VCaP (cell line): ENCODE data around the gene ZNF625.

Experiments
- H3K27ac ChIP-seq: fragments of 450-650 bp; 2 replicates; pipeline ENCODE4 v1.5.1; 2017
- TF ChIP-seq, protein P1 (sequence below): fragments of 450-650 bp; conservative IDR thresholded peaks from 2 replicates; pipeline ENCODE4 v1.5.1; 2017; ENCODE audit warnings: mild to moderate bottlenecking, moderate library complexity

Gene ZNF625

DNA sequence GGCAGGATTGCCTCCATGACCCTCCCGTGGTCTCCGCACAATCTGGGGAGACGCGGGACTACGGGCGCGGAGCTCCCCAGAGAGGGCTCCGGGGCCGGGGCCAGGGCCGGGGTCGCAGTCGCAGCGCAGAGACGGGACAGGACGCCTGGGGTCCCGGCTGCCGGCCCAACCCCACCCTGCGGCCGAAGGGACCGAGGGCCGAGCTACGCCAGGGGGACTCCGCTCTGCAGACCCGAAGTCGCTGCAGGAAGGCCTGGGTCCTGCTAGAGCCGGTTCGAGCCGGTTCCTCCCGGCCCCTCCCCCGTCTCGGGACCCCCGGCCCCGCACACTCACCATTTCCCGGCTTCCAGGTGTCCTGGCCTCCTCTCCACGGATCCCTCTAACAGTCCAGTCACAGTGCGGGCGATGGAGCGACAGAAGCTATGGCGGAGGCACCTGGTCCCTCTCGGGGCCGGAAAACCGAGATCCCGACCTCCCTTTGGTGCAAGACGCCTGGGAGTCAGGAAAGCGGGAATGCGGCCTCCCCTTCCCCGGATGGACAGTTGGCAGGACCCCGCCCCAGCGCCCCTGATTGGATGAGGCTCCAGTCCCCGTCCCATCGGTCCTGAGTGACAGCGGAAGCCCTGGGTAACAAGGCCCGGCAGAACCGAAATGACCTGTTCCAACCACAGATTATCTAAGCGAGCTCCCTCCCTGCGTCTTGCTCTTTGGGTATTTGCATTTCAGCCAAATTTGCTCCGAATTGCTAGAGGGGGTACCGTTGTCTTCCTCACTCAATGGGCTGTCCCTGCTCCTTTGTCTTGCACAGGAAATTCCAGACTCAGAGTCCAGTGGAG, at the start of gene ZNF625:
Gene ZNF625 (minus strand): TSS at position 512 of the 836 bp plus-strand sequence. CDS start 176 bp downstream, at position 336.
- TF ChIP-seq, protein P1, sequence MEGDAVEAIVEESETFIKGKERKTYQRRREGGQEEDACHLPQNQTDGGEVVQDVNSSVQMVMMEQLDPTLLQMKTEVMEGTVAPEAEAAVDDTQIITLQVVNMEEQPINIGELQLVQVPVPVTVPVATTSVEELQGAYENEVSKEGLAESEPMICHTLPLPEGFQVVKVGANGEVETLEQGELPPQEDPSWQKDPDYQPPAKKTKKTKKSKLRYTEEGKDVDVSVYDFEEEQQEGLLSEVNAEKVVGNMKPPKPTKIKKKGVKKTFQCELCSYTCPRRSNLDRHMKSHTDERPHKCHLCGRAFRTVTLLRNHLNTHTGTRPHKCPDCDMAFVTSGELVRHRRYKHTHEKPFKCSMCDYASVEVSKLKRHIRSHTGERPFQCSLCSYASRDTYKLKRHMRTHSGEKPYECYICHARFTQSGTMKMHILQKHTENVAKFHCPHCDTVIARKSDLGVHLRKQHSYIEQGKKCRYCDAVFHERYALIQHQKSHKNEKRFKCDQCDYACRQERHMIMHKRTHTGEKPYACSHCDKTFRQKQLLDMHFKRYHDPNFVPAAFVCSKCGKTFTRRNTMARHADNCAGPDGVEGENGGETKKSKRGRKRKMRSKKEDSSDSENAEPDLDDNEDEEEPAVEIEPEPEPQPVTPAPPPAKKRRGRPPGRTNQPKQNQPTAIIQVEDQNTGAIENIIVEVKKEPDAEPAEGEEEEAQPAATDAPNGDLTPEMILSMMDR: no peak
- peak within 1 kb of the TSS; percentile 90 for H3K27ac ChIP-seq

DNA sequence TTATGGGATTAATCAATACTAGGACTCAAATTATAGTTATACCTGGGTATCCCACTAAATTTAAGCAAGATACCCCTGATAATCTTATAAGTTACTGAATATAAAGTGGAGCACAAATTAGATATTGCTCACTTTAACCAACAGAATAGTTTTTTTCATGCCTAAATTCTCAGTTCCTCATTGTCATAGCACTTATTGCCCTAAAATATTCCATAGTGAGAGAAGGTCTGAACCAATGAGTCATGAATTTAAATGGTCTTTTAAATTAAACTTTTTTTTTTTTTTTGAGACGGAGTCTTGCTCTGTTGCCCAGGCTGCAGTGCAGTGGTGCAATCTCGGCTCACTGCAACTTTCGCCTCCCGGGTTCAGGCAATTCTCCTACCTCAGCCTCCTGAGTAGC, 48.8 kb upstream of the ZNF625 start:
- no peak overlapping the region for H3K27ac ChIP-seq

DNA sequence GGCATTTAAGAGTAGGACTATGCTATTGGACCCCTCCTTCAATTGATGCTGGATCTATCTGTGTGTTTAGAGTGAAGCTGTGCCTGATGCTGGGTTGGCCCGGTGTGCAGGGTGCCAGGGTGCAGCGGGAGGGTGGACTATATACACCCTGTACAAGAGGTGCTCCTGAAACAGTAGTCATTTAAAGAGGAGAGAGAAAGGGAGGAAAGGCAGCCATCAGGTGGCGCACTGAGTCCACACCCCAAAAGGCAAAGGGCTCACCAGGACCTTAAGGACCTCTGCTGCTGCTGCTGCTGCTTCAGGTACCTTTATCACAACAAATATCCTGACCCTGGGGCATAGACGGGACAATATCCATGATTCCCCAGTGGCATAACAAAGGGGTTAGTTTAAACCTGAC, 45.7 kb upstream of the ZNF625 start:
- H3K27ac ChIP-seq: no peak overlapping the region
- TF ChIP-seq, protein P1: peak; percentile 86

More for the DNA sequence above, 48.8 kb upstream of the ZNF625 start:
- TF ChIP-seq, protein P1: no peak

DNA sequence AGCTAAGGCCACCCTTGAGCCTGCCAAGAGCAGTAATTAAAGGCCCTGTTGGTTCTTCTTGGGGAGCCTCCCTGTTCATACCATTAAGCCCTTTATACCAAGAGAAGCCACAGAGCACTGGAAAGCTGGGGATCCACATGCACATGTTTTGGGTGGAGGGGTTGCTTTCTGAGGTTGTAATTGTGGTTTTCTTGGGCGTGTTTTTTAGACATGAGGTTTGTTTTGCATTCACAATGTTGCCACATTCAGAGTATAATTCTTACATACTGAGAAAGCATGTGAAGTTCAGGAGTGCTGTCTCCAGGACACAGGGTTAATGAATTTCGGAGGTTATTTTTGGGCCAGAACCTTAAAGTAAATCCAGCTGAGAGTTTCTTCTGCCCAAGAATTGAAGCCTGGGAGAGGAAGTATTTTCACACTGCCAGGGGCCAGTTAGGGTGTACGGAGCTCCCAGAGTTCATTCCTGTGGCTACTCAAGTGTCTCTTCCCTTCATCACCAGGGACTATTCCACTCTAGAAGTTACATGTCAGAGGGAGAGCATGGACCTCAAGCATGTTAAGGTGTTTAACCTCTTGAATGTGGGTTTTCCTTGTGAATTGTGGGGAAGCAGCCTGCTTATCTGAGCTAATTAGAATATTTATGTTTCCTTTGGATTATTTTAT, 43.4 kb upstream of the ZNF625 start:
- no peak overlapping the region for H3K27ac ChIP-seq
- TF ChIP-seq, protein P1: no peak

DNA sequence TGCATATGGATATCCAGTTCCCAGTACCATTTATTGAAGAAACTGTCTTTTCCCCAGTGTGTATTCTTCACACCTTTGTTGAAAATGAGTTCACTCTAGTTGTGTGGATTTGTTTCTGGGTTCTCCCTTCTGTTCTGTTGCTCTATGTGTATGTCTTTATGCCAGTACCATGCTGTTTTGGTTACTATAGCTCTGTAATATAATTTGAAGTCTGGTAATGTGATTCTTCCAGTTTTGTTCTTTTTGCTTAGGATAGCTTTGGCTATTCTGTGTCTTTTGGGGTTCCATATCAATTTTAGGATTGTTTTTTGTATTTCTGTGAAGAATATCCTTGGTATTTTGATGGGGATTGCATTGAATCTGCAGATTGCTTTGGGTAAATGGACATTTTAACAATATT, 41.6 kb upstream of the ZNF625 start:
- TF ChIP-seq, protein P1: no peak
- no peak overlapping the region for H3K27ac ChIP-seq

DNA sequence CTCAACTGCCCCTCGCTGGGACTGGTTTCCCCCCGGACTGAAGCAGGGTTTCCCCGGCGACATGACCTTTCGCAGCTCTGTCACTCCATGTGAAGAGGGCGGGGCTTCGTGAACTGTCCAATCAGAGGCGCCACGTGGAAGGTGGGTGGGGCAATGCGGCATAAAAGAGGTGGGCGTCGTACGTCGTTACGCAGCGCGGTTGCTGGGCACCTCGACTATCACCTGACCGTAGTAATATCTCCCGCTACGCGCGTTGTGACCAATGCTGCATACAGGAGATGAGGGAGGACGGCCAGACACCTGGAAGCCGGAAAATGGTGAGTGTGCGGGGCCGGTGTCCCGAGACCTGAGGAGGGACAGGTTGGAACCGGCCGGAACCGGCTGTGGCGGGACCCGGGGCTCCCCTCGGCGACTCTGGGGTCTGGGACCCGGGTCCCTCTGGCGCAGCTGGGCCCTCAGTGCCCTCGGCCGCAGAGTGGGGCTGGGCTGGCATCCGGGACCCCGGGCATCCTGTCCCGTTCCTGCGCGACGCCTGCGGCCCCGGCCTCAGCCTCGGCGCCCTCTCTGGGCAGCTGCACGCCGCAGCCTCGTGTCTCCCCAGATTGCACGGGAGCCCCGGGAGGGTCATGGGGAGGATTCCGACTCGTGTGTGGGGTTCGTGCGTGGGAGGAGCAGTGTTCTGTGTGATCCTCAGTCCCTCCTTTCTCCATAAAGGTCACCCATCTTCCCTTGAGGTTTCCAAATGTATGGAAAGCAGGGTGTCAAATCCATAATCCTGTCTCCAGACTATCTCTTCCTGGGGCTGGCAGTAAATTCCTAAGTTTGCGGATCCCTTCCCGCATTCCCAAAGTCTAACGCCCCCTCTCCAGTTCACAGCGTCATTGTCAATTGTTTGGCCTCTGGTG, 38.5 kb upstream of the ZNF625 start:
- H3K27ac ChIP-seq: peak overlapping the region; percentile 80
- TF ChIP-seq, protein P1: 0 out of 2 replicates have a peak, but pooled peaks have one; percentile 10
